MM.1S (cell line): ENCODE data around the gene SHROOM3.

Source experiments
- EZH2 ChIP-seq: fragments of 300-600 bp; sonication (generic); optimal IDR thresholded peaks from 2 replicates; pipeline ENCODE3; 2017; ENCODE audit warnings: low read depth, mild to moderate bottlenecking, antibody characterized with exemption, low read length, mixed read lengths
- TF ChIP-seq, protein P1 (sequence below): fragments of 300-600 bp; sonication (generic); IDR thresholded peaks from 2 replicates; pipeline ENCODE4 v1.5.1; 2016; ENCODE audit warnings: antibody characterized with exemption, low read length, mixed read lengths

DNA sequence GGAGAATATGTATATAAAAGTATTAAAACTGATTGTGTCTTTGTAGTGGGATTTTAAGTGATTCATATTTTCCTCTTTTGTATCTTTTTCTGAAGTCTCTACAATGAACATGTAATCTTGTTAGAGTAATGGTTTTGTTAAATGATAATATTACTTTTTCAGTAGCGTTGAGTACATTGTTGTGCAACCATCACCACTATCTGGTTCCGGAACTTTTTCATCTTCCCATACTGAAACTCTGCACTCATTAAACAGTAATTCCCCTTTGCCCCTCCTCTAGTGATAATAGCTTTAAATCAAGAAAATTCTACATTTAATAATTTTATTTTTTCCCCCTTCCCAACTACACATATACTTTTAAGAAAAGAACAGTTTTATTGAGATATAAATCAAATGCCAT lies 23.3 kb downstream of the SHROOM3 start:
- TF ChIP-seq, protein P1, sequence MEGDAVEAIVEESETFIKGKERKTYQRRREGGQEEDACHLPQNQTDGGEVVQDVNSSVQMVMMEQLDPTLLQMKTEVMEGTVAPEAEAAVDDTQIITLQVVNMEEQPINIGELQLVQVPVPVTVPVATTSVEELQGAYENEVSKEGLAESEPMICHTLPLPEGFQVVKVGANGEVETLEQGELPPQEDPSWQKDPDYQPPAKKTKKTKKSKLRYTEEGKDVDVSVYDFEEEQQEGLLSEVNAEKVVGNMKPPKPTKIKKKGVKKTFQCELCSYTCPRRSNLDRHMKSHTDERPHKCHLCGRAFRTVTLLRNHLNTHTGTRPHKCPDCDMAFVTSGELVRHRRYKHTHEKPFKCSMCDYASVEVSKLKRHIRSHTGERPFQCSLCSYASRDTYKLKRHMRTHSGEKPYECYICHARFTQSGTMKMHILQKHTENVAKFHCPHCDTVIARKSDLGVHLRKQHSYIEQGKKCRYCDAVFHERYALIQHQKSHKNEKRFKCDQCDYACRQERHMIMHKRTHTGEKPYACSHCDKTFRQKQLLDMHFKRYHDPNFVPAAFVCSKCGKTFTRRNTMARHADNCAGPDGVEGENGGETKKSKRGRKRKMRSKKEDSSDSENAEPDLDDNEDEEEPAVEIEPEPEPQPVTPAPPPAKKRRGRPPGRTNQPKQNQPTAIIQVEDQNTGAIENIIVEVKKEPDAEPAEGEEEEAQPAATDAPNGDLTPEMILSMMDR = no peak
- no peak for TF ChIP-seq EZH2
